ENCODE data around the gene CD3G.
"Not testable (repeated sequence)": the region's sequence is repeated elsewhere in the genome, so short reads cannot be mapped to it uniquely, and the experiment has no call there.

CD3G gene

GRCh38 chr11:118379497-118379896 lies 35.4 kb downstream of the CD3G start:
- no peaks in the 10 kb centered on the region for H3K27me3 Mint-ChIP-seq
- no peaks in the 10 kb centered on the region for H3K4me1 Mint-ChIP-seq (ENCODE audit: low read depth)
- peaks cover 7% of the 10 kb centered on the region for H3K36me3 Mint-ChIP-seq
- no peaks in the 10 kb centered on the region for H3K9me3 Mint-ChIP-seq (ENCODE audit: low read depth)
- no peak overlapping the region for H3K27ac Mint-ChIP-seq
- no peak overlapping the region for H3K4me3 Mint-ChIP-seq

GRCh38 chr11:118380571-118380970 lies 36.4 kb downstream of the CD3G start:
- H3K4me1 Mint-ChIP-seq (ENCODE audit: low read depth): no peaks in the 10 kb centered on the region
- no peaks in the 10 kb centered on the region for H3K9me3 Mint-ChIP-seq (ENCODE audit: low read depth)
- H3K4me3 Mint-ChIP-seq: no peak overlapping the region
- no peak overlapping the region for H3K27ac Mint-ChIP-seq
- peaks cover 10% of the 10 kb centered on the region for H3K36me3 Mint-ChIP-seq
- no peaks in the 10 kb centered on the region for H3K27me3 Mint-ChIP-seq

- H3K4me3 Mint-ChIP-seq: no peak overlapping the region
- no peaks in the 10 kb centered on the region for H3K9me3 Mint-ChIP-seq (ENCODE audit: low read depth)
- no peaks in the 10 kb centered on the region for H3K27me3 Mint-ChIP-seq
- peaks cover 12% of the 10 kb centered on the region for H3K36me3 Mint-ChIP-seq
- H3K4me1 Mint-ChIP-seq (ENCODE audit: low read depth): no peaks in the 10 kb centered on the region
- no peak overlapping the region for H3K27ac Mint-ChIP-seq
These were observed 38.8 kb downstream of the CD3G start for GRCh38 chr11:118382954-118383353.

GRCh38 chr11:118383657-118384056 lies 39.5 kb downstream of the CD3G start:
- Mint-ChIP-seq H3K4me1 (ENCODE audit: low read depth) (no peaks in the 10 kb centered on the region), H3K27ac (no peak overlapping the region), H3K9me3 (ENCODE audit: low read depth) (no peaks in the 10 kb centered on the region), H3K27me3 (no peaks in the 10 kb centered on the region), H3K4me3 (no peak overlapping the region), H3K36me3 (peaks cover 12% of the 10 kb centered on the region)

GRCh38 chr11:118396097-118396501 lies 52.0 kb downstream of the CD3G start:
- H3K36me3 Mint-ChIP-seq: peaks cover 9% of the 10 kb centered on the region
- H3K27ac Mint-ChIP-seq: peak overlapping the region; percentile 25
- H3K9me3 Mint-ChIP-seq (ENCODE audit: low read depth): no peaks in the 10 kb centered on the region
- no peak overlapping the region for H3K4me3 Mint-ChIP-seq
- peaks cover 33% of the 10 kb centered on the region for H3K4me1 Mint-ChIP-seq (ENCODE audit: low read depth)
- no peaks in the 10 kb centered on the region for H3K27me3 Mint-ChIP-seq

GRCh38 chr11:118397448-118397847 lies 53.3 kb downstream of the CD3G start:
- H3K9me3 Mint-ChIP-seq (ENCODE audit: low read depth): no peaks in the 10 kb centered on the region
- H3K27ac Mint-ChIP-seq: peak overlapping the region; percentile 54
- H3K4me1 Mint-ChIP-seq (ENCODE audit: low read depth): peaks cover 41% of the 10 kb centered on the region
- no peaks in the 10 kb centered on the region for H3K27me3 Mint-ChIP-seq
- no peak overlapping the region for H3K4me3 Mint-ChIP-seq
- H3K36me3 Mint-ChIP-seq: peaks cover 11% of the 10 kb centered on the region

- Mint-ChIP-seq H3K27ac (peak overlapping the region; percentile 100), H3K4me1 (ENCODE audit: low read depth) (peaks cover 52% of the 10 kb centered on the region), H3K9me3 (ENCODE audit: low read depth) (no peaks in the 10 kb centered on the region), H3K4me3 (peak overlapping the region; percentile 97), H3K36me3 (peaks cover 11% of the 10 kb centered on the region), H3K27me3 (no peaks in the 10 kb centered on the region)
These were observed 54.8 kb downstream of the CD3G start for GRCh38 chr11:118398791-118399559.

GRCh38 chr11:118401151-118401879 lies 57.2 kb downstream of the CD3G start, which contains the start of gene ATP5MG:
ATP5MG (plus strand) TSS chr11:118401606; CDS start chr11:118401666, 60 bp downstream.
- Mint-ChIP-seq H3K4me1 (ENCODE audit: low read depth) (peaks cover 67% of the 10 kb centered on the region), H3K27me3 (no peaks in the 10 kb centered on the region), H3K9me3 (ENCODE audit: low read depth) (no peaks in the 10 kb centered on the region), H3K4me3 (peak within 1 kb of the TSS; percentile 97), H3K36me3 (peaks cover 11% of the 10 kb centered on the region), H3K27ac (peak within 1 kb of the TSS; percentile 100)

- Mint-ChIP-seq H3K4me1 (ENCODE audit: low read depth) (peaks cover 71% of the 10 kb centered on the region), H3K4me3 (peak overlapping the region; percentile 97), H3K36me3 (peaks cover 13% of the 10 kb centered on the region), H3K27me3 (no peaks in the 10 kb centered on the region), H3K27ac (peak overlapping the region; percentile 100), H3K9me3 (ENCODE audit: low read depth) (no peaks in the 10 kb centered on the region)
These were observed 57.9 kb downstream of the CD3G start for GRCh38 chr11:118401880-118402590.

- H3K36me3 Mint-ChIP-seq: peaks cover 13% of the 10 kb centered on the region
- H3K27me3 Mint-ChIP-seq; H3K9me3 Mint-ChIP-seq (ENCODE audit: low read depth): not testable (repeated sequence)
- H3K4me3 Mint-ChIP-seq: peak overlapping the region; percentile 97
- peaks cover 67% of the 10 kb centered on the region for H3K4me1 Mint-ChIP-seq (ENCODE audit: low read depth)
- H3K27ac Mint-ChIP-seq: peak overlapping the region; percentile 100
These were observed 58.5 kb downstream of the CD3G start for GRCh38 chr11:118402594-118402993.

All from activated naive CD8-positive, alpha-beta T cell (primary cell).